Prostate gland (tissue), 2 donors: ENCODE data around the gene PTPRM.

Experiments used
- CTCF ChIP-seq, 4 experiments: fragments of 200-600 bp in 2 of 4; fragments of 450-650 bp in 2 of 4; sonication (generic) in 2 of 4; IDR thresholded peaks; 1 replicate in 3 of 4; 2 replicates in 1 of 4; pipeline ENCODE4 v1.5.1; 2016 to 2019; ENCODE audit warnings: antibody characterized with exemption in 4 of 4, mild to moderate bottlenecking in 2 of 4, moderate library complexity in 2 of 4
- POLR2A ChIP-seq: fragments of 450-650 bp; IDR thresholded peaks from one replicate; pipeline ENCODE4 v1.6.1; 2016; ENCODE audit warnings: antibody characterized with exemption, mild to moderate bottlenecking

GRCh38 chr18:7954238-7954637 lies 387.1 kb downstream of the PTPRM start:
- TF ChIP-seq CTCF (IDR thresholded peaks at IDR 0.05) (no peak), POLR2A (no peak)
